ENCODE results near the gene SHC3. TPM values are rescaled to one million over a fixed set of nuclear protein-coding genes. Genes with fewer than 3 reads are reported as not detected.

SHC3 gene
- total RNA-seq, 3 donors from 2014 or later (not counting 1 experiment from before 2014, with no cell fraction given): 0.02 to 0.09 (median 0.08) TPM

Other genes starting within 250 kb of the SHC3 start
- gene S1PR3, start 187.3 kb downstream of the SHC3 start, total RNA-seq: 1 to 10 TPM in 2 of 3 donors, not detected in 1; 1.1 to 1.5 TPM
- 10 to 100 TPM; 11.4 to 18.3 (median 16.4) TPM for gene CKS2, start 132.4 kb upstream of the SHC3 start, total RNA-seq
- 10 to 100 TPM; 79.5 to 95.8 (median 88.7) TPM for gene SECISBP2, start 139.7 kb upstream of the SHC3 start, total RNA-seq

All from natural killer cell (primary cell).